Mammary epithelial cell (primary cell): ENCODE results near the gene MEGF11.

Experiments used
- CTCF ChIP-seq, 2 donors: IDR thresholded peaks in 1 of 2; conservative IDR thresholded peaks in 1 of 2; 2 replicates each; pipeline ENCODE4 v1.5.1; 2011 to 2012; ENCODE audit warnings: inconsistent platforms in 2 of 2, low read length in 2 of 2, mild to moderate bottlenecking in 2 of 2, control low read depth in 1 of 2, low read depth in 1 of 2; ENCODE audit not compliant: insufficient read depth in 1 of 2; ENCODE audit errors: extremely low read depth in 1 of 2
- EZH2 ChIP-seq: IDR thresholded peaks from 2 replicates; pipeline ENCODE4 v1.6.1; 2012; ENCODE audit warnings: low read length, inconsistent platforms, borderline replicate concordance

GRCh38 chr15:65945616-65946015, 307.9 kb downstream of the MEGF11 start:
- no peak for TF ChIP-seq CTCF (conservative IDR thresholded peaks at IDR 0.05 in 1 of 2, IDR thresholded peaks at IDR 0.05 in 1 of 2; ENCODE audit: extremely low read depth in 1 of 2, insufficient read depth in 1 of 2, low read depth in 1 of 2, low read length in 2 of 2)
- TF ChIP-seq EZH2, result no peak
